GM19240 (cell line): ENCODE measurements around the gene CCNY.

Experiments used
- DNase-seq: peaks from one replicate; pipeline ENCODE4 v3.0.0; 2011; ENCODE audit warnings: low spot score; ENCODE audit not compliant: insufficient read length

Gene CCNY

DNA sequence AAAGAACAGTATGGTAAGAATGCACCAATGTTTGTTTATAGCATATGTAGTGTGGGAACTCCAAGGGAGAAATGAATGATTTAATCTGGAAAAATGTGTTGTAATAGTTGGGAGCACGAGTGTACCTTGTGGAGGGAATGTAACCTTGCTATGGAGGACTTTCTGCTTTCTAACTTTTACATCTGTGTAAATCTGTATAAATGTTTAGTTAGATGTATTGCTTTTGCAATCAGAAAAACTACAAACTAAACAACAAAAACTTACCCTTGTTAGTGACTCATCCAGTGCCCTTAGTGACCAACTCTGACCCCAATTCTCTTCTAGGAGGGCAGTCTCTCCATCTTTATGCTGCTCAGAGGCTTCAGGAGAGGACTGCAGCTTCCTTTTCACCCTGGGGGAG, 89.3 kb downstream of the CCNY start:
- DNase-seq, result no peak

- no peak for DNase-seq
Measured at GRCh38 chr10:35426657-35427056, 90.3 kb downstream of the CCNY start.

DNA sequence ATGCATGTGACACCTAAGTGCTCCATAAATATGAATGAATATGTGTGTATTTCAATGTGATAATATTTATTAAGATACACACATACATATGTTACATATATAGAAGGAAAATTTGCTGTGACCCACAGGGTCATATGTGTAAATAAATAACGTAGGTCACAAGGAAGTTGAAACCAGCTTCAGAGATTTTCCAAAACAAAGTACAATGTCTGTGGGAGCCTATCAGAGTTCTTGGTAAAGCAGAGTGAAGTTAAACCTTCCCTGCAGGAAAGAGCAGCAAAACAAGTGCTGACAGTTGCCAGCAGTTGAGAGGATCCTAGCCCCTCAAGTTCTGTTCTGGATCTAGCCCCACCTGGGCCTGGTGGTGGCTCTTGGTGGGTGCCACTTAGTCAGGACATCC, 91.2 kb downstream of the CCNY start:
- no peak for DNase-seq

GRCh38 chr10:35428521-35428920, 92.2 kb downstream of the CCNY start:
- DNase-seq, result no peak

GRCh38 chr10:35432781-35433338, 96.6 kb downstream of the CCNY start:
- no peak for DNase-seq

GRCh38 chr10:35433851-35434426, 97.6 kb downstream of the CCNY start:
- DNase-seq, result no peak

GRCh38 chr10:35434533-35434932, 98.2 kb downstream of the CCNY start:
- no peak for DNase-seq

GRCh38 chr10:35435824-35436223, 99.5 kb downstream of the CCNY start:
- DNase-seq, result no peak

DNA sequence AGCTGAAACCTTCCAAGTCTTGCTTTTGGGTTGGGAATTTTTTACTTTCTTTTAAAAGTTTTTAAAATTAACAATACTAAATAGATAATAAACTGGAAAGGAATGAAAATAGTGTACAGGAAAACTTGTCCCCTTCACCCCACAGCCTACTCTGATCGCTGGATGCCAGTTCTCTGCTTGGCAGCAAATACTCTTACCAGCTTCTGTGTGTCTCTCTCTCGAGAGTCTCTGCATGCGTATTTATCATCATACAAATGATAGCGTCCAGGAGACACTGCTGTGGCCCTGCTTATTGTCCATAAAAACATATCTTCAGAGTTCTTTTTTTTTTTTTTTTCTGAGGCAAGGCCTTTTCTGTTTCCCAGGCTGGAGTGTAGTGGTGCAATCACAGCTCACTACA, 101.5 kb downstream of the CCNY start:
- no peak for DNase-seq

- no peak for DNase-seq
Measured at GRCh38 chr10:35438718-35439571, 102.6 kb downstream of the CCNY start.

DNA sequence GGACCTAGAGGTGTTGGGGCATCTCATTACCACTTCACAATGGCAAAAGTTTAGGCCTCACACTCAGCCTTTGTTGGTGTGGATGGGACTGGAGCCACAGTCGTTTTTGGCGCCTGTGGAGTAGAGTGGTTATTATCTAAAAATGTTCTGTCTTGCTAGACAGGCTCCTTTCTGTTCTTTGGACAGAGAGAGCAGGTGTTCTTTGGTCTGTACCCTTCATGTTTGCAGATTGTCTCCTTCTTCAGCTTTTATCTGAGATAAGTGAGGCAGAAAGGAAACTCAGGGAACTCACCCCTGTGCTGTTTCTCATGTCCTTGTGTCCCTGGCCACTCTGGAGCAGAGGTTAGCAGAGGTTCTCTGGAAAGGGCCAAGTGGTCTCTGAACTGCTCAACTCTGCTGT, 103.7 kb downstream of the CCNY start:
- no peak for DNase-seq

DNA sequence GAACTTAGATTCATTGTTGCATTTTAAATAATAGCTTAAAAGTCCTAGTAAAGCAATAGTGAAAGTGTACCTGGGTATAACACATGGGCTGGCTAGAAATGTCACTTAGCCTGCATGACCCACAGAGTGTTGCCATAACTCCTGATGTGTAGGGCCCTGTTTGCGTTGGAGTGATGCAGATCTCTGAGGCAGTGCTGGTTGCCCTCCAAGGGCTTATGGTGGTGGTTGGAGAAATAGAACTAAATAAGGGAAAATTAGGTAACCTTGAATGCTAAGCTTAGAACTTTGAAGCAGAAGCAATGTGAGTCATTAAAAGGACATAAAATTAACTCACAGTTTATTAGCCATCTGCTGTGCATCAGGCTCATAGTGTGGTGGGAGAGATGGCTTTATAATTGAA, 105.7 kb downstream of the CCNY start:
- no peak for DNase-seq

DNA sequence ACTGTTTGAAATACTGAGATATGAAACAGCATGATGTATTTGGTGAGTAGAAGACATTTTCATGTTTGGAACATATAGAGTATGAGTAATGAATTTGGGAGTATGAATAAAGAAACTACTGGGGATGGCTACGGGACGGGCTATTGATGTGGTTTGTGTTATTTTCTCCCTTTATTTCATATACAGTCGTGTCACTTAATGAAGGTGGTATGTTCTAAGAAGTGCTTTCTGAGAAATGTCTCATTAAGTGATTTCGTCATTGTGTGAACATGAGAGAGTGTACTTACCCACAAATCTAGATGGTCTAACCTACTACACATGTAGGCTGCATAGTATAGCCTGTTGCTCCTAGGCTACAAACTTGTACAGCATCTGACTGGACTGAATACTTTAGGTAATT, 106.3 kb downstream of the CCNY start:
- DNase-seq, result no peak

GRCh38 chr10:35443858-35444257, 107.5 kb downstream of the CCNY start:
- no peak for DNase-seq

GRCh38 chr10:35445150-35445884, 109.0 kb downstream of the CCNY start:
- no peak for DNase-seq

DNA sequence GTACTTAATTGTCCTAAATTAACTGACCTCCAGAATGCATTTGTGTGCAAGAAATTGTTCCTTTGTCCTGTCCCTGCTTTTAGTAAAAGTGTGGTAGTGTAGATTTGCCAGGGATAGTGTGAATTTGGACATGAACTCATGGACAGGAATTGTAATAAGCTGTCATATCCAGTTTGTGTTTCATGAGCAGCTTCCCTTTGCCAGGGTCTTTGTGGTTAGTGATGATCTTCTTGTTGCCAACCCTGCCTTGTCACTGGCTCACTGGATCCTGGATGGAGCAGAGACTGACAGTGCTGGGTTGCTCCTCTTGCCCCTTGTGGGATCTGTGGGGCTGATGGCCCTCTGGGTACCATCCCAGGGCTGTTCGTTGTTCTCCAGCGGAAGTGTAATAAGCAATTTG, 110.1 kb downstream of the CCNY start:
- no peak for DNase-seq

GRCh38 chr10:35447693-35448407, 111.5 kb downstream of the CCNY start:
- DNase-seq, result no peak

DNA sequence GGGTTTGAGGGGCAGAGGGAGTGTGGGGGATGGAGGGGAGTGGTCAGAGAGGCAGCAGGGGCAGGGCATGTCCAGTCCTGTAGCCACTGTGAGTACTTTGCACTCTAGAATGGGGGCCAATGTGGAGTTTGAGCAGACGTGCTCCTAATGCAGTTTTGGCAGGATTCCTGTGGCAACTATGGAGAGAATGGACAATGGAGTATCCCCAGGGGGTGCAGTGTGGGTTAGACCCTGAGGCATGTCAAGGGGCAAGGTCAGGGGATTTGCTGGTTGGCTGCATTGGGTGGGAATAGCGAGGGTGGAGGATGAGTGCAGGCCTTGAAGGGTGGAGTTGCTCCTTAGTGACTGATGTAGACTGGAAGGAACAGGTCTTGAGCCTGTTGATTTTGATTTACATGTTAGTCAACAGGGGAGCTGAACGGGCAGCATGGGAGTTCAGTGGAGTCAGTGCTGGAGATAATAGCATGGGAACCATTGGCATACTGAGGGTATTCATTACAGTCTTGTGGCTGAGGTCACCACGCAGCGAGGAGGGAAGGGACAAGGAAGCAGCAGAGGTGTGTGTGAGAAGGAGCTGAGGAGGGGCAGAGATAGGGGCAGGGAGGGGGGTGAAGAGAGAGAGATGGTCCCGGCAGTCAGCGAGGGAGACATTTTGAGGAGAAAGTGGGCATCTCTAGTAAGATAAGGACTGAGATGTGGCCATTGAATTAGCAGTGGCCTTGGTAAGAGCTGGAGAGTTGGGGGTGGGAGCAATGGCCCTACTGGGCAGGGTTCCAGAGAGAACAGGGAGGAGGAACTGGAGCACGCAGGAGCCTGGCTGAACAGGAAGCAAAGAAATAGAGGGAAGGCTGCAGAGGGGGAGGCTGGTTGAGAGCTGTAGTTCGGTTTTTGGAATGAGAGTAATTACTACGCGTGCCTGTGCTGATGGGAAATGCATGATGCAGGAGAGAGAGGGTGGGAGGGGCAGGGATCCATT, 112.7 kb downstream of the CCNY start:
- DNase-seq, result no peak

- DNase-seq, result no peak
Measured at GRCh38 chr10:35449944-35450343, 113.6 kb downstream of the CCNY start.
